DMS 273 (cell line): ENCODE data around the gene ASPSCR1.

ENCODE experiments used
- DNase-seq: peaks from one replicate; lab custom pipeline; 2025; ENCODE audit not compliant: unreplicated experiment; lab: John Stamatoyannopoulos, UW

Gene ASPSCR1

DNA sequence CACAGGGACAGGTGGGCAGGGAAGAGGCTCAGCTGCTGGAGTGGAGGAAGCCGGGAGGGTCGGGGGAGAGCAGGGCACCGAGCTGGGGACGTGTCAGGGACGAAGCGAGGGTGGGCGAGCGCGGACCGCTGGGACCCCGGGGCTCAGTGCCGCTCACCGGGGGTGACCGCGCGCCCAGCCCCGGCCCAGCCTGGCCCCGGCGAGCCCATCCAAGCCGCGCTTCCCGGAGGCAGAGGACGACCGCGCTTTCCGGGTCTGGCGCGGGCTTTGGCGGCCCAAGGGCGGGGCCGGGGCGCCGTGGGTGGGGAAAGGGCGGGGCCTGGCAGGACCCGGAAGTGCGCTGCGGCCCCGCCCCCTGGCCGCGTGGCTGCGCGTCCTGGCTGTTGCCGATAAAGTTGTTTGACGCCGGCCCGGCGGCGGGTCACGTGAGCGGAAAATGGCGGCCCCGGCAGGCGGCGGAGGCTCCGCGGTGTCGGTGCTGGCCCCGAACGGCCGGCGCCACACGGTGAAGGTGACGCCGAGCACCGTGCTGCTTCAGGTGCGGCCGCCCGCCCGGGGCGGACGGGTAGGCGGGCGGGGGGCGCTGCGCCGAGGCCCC lies at the start of gene ASPSCR1:
Gene ASPSCR1 (plus strand): TSS at position 419 of the 598 bp plus-strand sequence. CDS start 18 bp downstream, at position 437.
- DNase-seq: peak; percentile 95

GRCh38 chr17:81927653-81928543 lies 49.5 kb upstream of the ASPSCR1 start, which contains the start of gene MAFG:
TSS of gene MAFG (minus strand) at chr17:81927735. CDS start at chr17:81923185, 4,550 bp downstream.
- peak; percentile 99 for DNase-seq

GRCh38 chr17:81928544-81929252 lies 48.7 kb upstream of the ASPSCR1 start:
- peak; percentile 64 for DNase-seq

DNA sequence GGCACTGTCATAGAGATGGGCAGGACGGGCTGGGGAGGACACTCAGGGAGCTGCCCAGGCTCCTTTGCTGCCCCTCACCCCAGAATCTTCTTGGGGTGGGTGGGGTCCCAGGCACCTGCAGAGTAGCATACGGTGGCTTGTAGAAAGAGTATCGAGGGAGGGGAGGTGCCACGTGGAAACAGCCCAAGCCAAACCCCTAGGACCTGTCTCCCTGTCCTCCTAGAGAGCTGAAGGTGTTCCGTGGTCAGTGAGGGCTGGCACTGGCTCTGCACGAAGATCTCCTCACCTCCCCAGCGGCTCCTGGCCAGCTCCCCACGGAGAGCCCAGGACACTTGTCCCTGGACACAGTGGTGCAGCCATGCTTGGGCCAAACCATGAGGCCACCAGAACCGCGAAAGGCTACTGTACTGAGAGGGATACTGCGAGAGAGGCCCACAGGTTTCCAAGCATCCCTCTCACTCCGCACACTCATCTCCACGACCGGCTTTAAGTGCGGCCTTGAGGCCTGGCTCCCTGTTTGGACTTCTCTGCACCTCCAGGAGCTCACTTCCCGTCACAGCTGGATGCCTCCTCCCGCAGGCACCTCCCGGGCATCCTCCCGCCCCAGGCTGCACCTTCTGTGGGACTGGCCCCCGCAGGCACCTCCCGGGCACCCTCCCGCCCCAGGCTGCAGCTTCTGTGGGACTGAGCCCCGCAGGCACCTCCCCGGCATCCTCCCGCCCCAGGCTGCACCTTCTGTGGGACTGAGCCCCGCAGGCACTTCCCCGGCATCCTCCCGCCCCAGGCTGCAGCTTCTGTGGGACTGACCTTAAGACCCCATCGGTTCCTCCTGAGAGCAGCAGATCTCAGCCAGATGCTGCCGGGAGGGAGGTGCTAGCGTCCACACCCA lies 47.9 kb upstream of the ASPSCR1 start:
- no peak for DNase-seq

DNA sequence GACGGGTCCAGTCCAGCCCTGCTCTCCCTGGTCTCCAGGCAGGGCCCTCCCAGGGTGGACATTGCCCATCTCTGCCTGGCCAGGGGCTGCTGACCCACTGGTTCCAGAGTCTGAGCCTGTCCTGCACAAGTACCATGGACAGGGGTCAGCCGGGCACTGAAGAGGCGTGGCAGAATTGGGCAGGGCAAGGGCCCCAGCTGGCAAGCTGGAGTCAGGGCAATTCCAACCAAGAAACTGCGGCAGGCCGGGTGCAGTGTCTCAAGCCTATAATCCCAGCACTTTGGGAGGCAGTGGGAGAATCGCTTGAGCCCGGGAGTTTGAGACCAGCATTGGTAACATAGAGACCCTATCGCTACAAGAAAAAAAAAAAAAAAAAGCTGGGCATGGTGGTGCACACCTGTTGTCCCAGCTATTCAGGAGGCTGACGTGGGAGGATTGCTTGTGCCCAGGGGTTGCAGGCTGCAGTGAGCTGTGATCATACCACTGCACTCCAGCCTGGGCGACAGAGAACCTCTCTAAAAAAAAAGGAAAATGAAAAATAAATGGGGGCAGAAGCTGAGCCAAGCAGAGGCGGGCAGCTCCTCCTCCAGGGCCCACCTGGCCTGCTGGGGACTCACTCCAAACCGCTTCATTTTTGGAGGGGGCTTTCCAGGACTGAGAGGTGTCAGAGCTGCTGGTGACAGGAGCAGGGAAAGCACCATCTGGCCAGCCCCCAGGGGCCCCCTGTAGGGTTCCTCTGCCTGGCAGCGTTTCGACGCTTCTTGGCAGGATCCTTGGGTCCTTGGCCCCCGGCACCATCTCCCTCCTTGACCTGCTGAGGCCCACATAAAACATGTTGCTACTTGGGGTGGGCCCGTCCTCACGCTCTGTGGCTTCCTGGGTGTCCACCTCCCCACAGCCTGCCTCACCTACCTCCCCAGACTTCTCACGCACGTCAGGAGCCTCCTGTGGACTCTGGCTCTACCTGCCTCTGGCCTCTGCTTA lies 47.0 kb upstream of the ASPSCR1 start:
- peak; percentile 68 for DNase-seq

GRCh38 chr17:81931189-81931556 lies 46.3 kb upstream of the ASPSCR1 start:
- DNase-seq: peak; percentile 59

DNA sequence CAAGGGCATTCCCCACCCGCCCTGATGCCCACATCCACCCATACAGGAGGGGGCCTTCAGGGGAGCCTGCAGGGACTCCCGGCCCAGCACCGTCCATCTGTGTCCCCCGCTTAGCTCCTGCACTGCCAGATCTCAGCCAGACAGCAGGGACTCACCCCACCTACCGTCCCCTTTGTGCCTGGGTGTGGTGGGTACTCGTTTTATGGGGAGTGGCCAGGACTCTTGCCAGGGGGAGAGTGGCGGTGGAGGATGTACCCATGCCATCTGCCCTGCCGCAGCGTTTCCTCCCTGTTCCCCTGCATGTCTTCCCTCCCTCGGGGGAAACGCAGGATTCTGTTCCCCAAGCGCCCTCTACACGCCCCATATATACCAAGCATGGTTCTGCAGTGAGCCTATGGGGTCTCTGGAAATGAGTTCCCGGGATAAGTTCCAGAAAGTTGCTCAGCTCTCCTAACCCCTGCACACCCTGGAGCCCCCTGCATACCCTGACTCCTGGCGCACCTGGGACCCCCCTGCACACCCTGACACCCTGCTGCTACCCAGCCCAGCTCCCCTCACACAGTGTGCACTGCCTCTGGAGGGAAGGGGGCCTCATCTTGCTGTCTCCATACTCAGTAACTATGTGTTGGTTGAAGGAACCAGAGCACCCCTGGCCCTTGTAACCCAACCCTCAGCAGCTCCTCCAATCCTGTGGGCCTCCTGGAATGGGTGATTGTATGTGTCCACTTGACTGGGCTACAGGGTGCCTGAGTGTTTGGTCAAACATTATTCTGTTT lies 45.7 kb upstream of the ASPSCR1 start:
- DNase-seq: peak; percentile 87

DNA sequence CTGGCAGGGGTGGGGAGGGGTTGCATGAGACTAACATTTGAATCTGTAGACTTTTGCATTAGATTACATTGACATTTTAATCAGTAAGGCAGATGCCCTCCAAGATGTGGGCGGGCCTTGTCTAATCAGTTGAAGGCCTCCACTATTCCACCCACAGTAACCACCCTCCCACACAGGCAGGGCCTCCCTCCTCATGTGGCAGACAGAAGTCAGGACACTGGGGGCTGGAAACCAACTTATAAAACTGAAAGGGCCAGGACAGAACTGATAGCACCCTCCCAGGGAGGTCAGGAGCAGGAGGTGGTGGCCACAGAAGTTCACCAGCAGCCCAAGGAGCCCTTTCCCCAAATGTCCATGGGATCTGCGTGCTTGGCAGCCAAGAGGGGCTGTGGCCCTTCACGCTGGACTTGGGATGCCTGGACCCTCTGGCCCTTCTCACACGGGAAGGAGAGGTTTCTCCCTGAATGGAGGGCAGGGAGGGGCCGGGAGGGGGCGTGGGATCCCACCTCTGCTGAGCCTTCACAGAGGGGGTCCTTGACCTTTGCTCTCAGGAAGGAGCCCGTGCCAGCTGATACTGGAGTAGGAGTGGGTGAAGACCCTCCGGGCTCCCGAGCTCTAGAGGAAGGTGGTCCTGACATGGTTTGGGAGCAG lies 45.0 kb upstream of the ASPSCR1 start:
- peak; percentile 55 for DNase-seq

GRCh38 chr17:81933178-81933699 lies 44.2 kb upstream of the ASPSCR1 start:
- no peak for DNase-seq

GRCh38 chr17:81934098-81934757 lies 43.2 kb upstream of the ASPSCR1 start:
- DNase-seq: no peak

DNA sequence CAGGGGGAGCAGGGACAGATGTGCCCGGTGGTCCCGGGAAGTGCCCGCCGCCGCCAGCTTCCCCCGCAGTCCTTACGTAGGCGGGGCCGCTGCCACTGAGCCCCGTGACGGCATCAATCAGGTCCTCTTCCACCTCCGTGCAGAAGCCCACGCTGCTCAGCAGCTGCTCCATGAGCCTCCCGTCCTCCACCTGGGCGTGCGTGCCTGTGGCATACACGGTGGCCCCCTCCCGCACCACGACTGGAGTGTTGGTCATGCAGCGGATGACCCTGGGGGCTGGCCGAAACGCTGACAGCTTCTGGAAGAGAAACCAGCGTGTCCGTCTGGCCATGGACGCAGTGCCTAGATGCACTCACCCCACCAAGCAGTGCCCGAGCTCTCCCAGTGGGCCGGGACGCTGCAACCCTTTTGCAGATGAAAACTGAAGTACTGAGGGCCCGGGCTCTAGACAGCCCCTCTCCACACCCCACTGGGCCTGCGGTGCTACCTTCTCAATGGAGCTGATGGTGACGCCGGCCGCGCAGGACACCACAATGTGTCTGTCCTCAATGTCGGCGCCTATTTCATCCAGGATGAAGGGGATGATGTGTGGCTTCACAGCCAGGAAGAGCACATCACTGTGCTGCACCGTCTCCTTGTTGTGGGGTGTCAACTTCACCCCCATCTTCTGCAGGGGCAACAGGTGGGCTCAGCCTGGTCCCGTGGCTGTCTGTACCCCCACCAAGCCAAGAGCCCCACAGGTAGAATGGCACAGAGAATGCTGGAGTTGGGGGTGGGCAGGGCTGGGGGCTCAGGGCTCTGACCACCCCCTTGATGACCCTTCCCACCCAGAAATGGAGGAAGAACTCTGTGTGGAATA lies 42.4 kb upstream of the ASPSCR1 start:
- no peak for DNase-seq

DNA sequence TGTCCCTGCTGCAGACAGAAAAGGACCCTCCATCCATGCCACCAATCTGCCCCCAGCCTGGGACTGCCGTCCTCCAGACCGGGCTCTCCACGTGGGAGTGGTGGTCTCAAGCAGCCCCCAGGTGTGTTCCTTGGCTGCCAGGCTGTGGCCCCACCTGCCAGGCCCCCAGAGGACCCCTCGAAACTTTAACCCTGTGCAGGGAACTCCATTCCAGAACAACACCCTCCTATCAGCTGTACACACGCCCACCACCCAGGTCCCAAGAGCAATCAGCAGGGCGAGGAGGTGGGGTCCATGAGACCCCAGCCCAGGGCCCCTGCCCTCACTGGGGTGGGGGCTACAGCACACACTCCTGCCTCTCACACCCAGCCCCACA lies 41.7 kb upstream of the ASPSCR1 start:
- DNase-seq: no peak

GRCh38 chr17:81939218-81939617 lies 38.2 kb upstream of the ASPSCR1 start:
- no peak for DNase-seq

- no peak for DNase-seq
Observed at GRCh38 chr17:81939881-81940385, 37.5 kb upstream of the ASPSCR1 start.

GRCh38 chr17:81940538-81941483 lies 36.6 kb upstream of the ASPSCR1 start:
- no peak for DNase-seq
